ENCODE measurements around the gene POLR2F. TPM values are rescaled to one million over a fixed set of nuclear protein-coding genes. Genes with fewer than 3 reads are reported as not detected.

POLR2F gene
- total and polyA plus RNA-seq, 9 of the 15 experiments (the other 6 are each of a cell fraction or from before 2014, with no cell fraction given), result 98.9 to 410 (median 168) TPM

GRCh38 chr22:37904572-37905533, 48.6 kb upstream of the POLR2F start (continued):
- peak; percentile 20 for TF ChIP-seq PRDM10 (IDR thresholded peaks at IDR 0.05; ENCODE audit: partially characterized antibody)
- no peak for TF ChIP-seq NFATC3 (IDR thresholded peaks at IDR 0.05)
- no peak for TF ChIP-seq DEAF1 (CRISPR knock-in tag; IDR thresholded peaks at IDR 0.05)
- TF ChIP-seq NCOR1 (IDR thresholded peaks at IDR 0.05), result no peak
- no peak for TF ChIP-seq ZNF398 (CRISPR knock-in tag; IDR thresholded peaks at IDR 0.05)
- TF ChIP-seq, protein P1, sequence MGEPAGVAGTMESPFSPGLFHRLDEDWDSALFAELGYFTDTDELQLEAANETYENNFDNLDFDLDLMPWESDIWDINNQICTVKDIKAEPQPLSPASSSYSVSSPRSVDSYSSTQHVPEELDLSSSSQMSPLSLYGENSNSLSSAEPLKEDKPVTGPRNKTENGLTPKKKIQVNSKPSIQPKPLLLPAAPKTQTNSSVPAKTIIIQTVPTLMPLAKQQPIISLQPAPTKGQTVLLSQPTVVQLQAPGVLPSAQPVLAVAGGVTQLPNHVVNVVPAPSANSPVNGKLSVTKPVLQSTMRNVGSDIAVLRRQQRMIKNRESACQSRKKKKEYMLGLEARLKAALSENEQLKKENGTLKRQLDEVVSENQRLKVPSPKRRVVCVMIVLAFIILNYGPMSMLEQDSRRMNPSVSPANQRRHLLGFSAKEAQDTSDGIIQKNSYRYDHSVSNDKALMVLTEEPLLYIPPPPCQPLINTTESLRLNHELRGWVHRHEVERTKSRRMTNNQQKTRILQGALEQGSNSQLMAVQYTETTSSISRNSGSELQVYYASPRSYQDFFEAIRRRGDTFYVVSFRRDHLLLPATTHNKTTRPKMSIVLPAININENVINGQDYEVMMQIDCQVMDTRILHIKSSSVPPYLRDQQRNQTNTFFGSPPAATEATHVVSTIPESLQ (CRISPR knock-in tag; IDR thresholded peaks at IDR 0.05), result no peak
- no peak for TF ChIP-seq ZNF408 (CRISPR knock-in tag; IDR thresholded peaks at IDR 0.05; ENCODE audit: low read depth)
- no peak for TF ChIP-seq ZFP1 (CRISPR knock-in tag; IDR thresholded peaks at IDR 0.05)
- TF ChIP-seq, protein P2, sequence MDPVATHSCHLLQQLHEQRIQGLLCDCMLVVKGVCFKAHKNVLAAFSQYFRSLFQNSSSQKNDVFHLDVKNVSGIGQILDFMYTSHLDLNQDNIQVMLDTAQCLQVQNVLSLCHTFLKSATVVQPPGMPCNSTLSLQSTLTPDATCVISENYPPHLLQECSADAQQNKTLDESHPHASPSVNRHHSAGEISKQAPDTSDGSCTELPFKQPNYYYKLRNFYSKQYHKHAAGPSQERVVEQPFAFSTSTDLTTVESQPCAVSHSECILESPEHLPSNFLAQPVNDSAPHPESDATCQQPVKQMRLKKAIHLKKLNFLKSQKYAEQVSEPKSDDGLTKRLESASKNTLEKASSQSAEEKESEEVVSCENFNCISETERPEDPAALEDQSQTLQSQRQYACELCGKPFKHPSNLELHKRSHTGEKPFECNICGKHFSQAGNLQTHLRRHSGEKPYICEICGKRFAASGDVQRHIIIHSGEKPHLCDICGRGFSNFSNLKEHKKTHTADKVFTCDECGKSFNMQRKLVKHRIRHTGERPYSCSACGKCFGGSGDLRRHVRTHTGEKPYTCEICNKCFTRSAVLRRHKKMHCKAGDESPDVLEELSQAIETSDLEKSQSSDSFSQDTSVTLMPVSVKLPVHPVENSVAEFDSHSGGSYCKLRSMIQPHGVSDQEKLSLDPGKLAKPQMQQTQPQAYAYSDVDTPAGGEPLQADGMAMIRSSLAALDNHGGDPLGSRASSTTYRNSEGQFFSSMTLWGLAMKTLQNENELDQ (CRISPR knock-in tag; IDR thresholded peaks at IDR 0.05; ENCODE audit: borderline replicate concordance), result no peak
- TF ChIP-seq NCOA2 (IDR thresholded peaks at IDR 0.05; ENCODE audit: partially characterized antibody in 2 of 2), result no peak
- TF ChIP-seq JUND (IDR thresholded peaks at IDR 0.05; ENCODE audit: borderline replicate concordance, low read depth, low read length), result peak; percentile 95
- peak; percentile 94 for TF ChIP-seq JUND (tag; IDR thresholded peaks at IDR 0.05; ENCODE audit: borderline replicate concordance, low read depth, low read length)
- TF ChIP-seq POLR2H (tag; IDR thresholded peaks at IDR 0.05; ENCODE audit: low read depth), result peak; percentile 73
- TF ChIP-seq MIER1 (IDR thresholded peaks at IDR 0.05; ENCODE audit: low read depth), result no peak
